GM18502 (cell line): ENCODE measurements around the gene KPNA2.
"Not testable (repeated sequence)": the region's sequence is repeated elsewhere in the genome, so short reads cannot be mapped to it uniquely, and the experiment has no call there.

Experiments used
- ATAC-seq: cut with Tn5 transposase; IDR thresholded peaks from one replicate; pipeline ENCODE4 v1.9.1; 2021; ENCODE audit warnings: mild to moderate bottlenecking; ENCODE audit not compliant: unreplicated experiment, poor library complexity

The KPNA2 gene

GRCh38 chr17:68035523-68036303 lies at the start of gene KPNA2:
Gene KPNA2, plus strand, starts transcription at chr17:68035735. Its CDS starts 1,398 bp downstream, at chr17:68037133.
- ATAC-seq: peak; percentile 93

GRCh38 chr17:67990909-67991308 lies 44.6 kb upstream of the KPNA2 start:
- no peak for ATAC-seq

- ATAC-seq: no peak
Measured at GRCh38 chr17:67992548-67993152, 42.9 kb upstream of the KPNA2 start.

GRCh38 chr17:67993153-67993997 lies 42.2 kb upstream of the KPNA2 start:
- peak; percentile 82 for ATAC-seq

- peak; percentile 2 for ATAC-seq
Measured at GRCh38 chr17:67993998-67994361, 41.6 kb upstream of the KPNA2 start.

DNA sequence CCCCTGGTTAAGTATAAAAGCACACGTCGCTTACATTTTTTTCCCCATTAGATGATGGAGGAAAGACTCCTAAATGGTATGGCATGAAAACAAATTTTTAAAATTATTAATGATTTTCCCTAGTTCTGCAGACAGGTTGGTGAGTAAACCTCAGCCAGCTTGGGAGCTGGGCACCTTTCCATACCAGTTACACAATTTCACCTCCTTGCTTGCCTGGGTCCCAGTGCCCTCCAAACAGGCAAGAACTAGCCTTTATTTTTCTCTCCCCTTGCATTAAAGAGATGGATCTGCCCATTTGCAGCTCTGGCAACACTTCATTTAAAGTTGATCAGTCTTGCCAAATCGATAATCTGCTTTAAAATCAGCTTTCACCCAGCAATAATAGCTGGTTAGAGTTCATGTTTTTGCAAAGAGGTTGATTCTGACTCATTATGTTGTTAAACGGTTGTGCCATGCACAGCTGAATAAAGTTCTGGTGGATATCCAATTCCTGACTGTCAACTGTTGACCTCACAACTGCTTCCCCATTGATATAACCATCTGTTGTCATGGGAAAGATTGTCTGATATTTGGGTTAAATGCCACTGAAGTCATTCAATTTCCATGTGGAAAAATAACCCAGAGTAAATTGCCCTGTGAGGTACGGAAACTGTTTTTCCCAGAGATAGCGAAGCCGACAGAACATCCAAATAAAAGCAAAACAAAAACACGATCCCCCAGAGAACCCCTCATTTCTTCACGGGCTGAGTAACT lies 40.5 kb upstream of the KPNA2 start:
- no peak for ATAC-seq

GRCh38 chr17:67995570-67996263 lies 39.8 kb upstream of the KPNA2 start:
- ATAC-seq: no peak

GRCh38 chr17:67996301-67997171 lies 39.0 kb upstream of the KPNA2 start, which contains the start of gene C17orf58:
Gene C17orf58, minus strand, starts transcription at chr17:67996469. Its CDS starts 271 bp downstream, at chr17:67996198.
- ATAC-seq: not testable (repeated sequence)

DNA sequence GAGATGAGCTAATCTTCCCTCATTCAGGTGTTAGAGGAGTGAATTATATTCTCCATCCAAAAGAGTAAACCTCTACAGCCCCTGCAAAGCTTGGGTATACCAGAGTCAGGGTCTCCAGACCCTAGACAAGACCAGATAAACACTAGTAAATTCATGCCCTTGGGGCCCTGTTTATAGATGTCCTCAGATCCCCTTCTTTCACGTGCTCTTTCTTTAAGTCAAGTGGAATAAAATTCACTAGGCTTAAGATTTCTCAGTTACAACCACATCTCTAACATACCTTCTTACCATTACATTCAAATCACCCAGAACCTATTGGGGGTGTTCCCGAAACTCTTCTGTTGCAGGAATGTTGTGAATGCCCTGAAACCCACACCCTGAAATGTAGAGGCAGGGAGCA lies 37.1 kb upstream of the KPNA2 start:
- no peak for ATAC-seq

DNA sequence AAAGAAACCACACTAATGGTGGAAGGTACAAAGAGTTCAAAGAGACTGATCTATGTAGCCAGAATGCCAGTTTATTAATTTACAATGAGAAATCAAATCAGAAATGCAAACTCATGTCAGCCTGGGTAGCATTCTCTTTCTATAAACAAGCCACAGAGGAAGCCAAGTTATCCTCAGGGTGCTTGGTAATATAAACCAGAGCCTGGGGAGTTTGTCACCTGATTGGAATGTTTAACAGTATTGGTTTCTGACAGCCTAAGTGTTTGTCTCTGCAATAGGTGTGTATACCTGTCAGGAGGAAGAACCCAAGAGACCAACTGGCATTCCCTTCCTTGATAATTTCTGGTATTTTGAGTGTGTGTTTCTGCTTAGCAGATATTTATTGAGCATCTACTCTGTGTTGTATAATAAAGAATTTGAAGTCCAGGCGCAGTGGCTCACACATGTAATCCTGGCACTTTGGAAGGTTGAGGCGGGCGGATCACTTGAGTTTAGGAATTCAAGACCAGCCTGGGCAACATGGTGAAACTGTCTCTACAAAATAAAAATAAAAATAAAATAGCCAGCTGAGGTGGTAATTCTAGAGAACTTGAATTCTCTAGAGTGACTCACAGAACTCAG lies 36.1 kb upstream of the KPNA2 start:
- no peak for ATAC-seq

GRCh38 chr17:68004201-68004600 lies 31.3 kb upstream of the KPNA2 start:
- ATAC-seq: no peak

DNA sequence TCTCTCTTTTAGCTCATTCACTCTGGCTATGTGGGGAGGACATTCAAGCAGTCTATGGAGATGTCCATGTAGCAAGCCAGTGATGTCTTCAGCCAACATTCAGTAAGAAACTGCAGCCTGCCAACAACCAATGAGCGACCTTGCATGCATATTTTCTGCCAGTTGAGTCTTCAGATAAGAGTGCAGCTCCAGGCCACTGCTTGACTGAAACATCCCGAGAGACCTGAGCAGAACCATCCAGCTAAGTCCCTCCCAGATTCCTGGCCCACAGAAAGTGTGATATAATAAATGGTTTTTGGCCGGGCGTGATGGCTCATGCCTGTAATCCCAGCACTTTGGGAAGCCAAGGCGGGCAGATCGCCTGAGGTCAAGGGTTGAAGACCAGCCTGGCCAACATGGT lies 28.7 kb upstream of the KPNA2 start:
- ATAC-seq: no peak

GRCh38 chr17:68011199-68011665 lies 24.3 kb upstream of the KPNA2 start:
- ATAC-seq: no peak

GRCh38 chr17:68013385-68013784 lies 22.1 kb upstream of the KPNA2 start:
- ATAC-seq: no peak

DNA sequence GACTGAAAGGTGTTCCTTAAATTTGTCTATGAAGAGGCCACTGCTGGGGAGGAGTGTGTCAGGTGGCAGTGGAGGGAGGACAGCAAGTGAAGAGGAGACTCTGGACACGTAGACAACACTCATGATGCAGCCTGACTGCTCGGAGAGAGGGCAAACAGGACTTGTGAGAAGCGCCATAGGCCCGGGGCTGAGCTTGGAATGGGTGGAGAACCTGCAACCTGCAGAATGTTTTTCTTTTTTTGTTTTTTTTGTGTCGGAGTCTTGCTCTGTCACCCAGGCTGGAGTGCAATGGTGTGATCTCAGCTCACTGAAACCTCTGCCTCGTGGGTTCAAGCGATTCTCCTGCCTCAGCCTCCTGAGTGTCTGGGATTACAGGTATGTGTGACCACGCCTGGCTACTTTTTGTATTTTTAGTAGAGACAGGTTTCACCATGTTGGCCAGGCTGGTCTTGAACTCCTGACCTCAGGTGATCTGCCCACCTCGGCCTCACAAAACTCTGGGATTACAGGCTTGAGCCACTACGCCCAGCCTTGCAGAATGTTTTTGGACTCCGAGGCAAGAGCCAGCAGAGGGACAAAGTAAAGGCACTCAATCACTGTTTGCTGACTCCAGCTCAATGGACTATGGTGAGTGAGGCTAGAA lies 20.3 kb upstream of the KPNA2 start:
- no peak for ATAC-seq

DNA sequence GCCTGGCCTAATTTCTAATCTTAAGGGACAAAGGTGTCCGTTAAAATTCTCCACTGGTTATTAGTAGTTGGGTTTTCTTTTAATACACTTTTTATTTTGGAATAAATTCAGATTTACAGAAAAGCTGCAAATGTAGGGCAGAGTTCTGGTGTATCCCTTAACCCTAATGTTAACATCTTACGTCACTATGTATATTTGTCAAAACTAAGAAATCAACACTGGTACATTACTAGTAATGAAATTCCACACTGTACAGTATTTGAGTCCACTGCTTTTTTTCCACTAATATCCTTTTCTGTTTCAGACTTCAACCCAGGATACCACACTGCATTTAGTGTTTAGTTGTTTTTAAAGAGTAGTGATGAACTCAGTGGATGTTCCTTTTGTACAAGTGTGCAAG lies 18.7 kb upstream of the KPNA2 start:
- no peak for ATAC-seq

- not testable (repeated sequence) for ATAC-seq
Measured at GRCh38 chr17:68018493-68018892, 17.0 kb upstream of the KPNA2 start.

DNA sequence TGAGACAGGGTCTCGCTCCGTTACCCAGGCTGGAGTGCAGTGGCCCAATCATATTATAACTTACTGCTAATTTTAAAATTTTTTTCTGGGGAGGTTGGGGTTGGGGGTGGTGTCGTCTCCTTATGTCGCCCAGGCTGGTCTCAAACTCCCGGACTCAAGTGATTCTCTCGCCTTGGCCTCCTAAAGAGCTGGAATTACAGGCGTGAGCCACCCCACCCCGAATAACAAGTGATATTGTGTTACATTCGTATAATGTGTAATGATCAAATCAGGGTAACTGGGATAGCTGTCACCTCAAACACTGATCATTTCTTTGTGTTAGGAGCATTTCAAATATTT lies 16.2 kb upstream of the KPNA2 start:
- ATAC-seq: no peak
